MM.1S (cell line): Measurements from ENCODE around the gene SSX2IP.
"Not testable (repeated sequence)": the region's sequence is repeated elsewhere in the genome, so short reads cannot be mapped to it uniquely, and the experiment has no call there.

ENCODE experiments used
- DNase-seq: peaks from one replicate; pipeline ENCODE4 v3.0.0-alpha.2; 2015
- H2AFZ ChIP-seq: fragments of 300-600 bp; sonication (generic); 2 replicates; pipeline ENCODE4 v1.6.0; 2016; ENCODE audit warnings: antibody characterized with exemption, low read length
- H3F3A ChIP-seq: fragments of 300-600 bp; sonication (generic); 2 replicates; pipeline ENCODE4 v1.6.1; 2016; ENCODE audit warnings: mild to moderate bottlenecking, antibody characterized with exemption, low read length, moderate library complexity, mixed read lengths; ENCODE audit not compliant: insufficient read depth
- H3K27ac ChIP-seq: fragments of 300-600 bp; sonication (generic); 2 replicates; pipeline ENCODE4 v1.5.1; 2016; ENCODE audit warnings: mild to moderate bottlenecking, low read length
- H3K27me3 ChIP-seq: fragments of 300-600 bp; sonication (generic); replicated peaks from 2 replicates; pipeline ENCODE4 v1.6.0; 2016; ENCODE audit warnings: low read length; ENCODE audit not compliant: insufficient read depth
- H3K36me3 ChIP-seq: fragments of 300-600 bp; sonication (generic); replicated peaks from 2 replicates; pipeline ENCODE4 v1.6.1; 2016; ENCODE audit warnings: mild to moderate bottlenecking, low read length, mixed read lengths; ENCODE audit not compliant: insufficient read depth
- H3K4me1 ChIP-seq: fragments of 300-600 bp; sonication (generic); 2 replicates; pipeline ENCODE4 v1.6.1; 2016; ENCODE audit warnings: low read length, mixed read lengths
- H3K4me2 ChIP-seq: fragments of 300-600 bp; sonication (generic); 2 replicates; pipeline ENCODE4 v1.6.0; 2016; ENCODE audit warnings: low read depth, low read length
- H3K4me3 ChIP-seq: fragments of 300-600 bp; sonication (generic); 2 replicates; pipeline ENCODE4 v1.5.1; 2016; ENCODE audit warnings: low read length, mixed read lengths
- H3K79me2 ChIP-seq: fragments of 300-600 bp; sonication (generic); 2 replicates; pipeline ENCODE4 v1.6.1; 2016; ENCODE audit warnings: mixed run types, low read length, mixed read lengths
- H3K9ac ChIP-seq: fragments of 300-600 bp; sonication (generic); 2 replicates; pipeline ENCODE4 v1.6.1; 2016; ENCODE audit warnings: low read length, mixed read lengths
- H3K9me2 ChIP-seq: fragments of 300-600 bp; sonication (generic); replicated peaks from 2 replicates; pipeline ENCODE4 v1.6.1; 2016; ENCODE audit warnings: mild to moderate bottlenecking, low read length, mixed read lengths; ENCODE audit not compliant: insufficient read depth
- H3K9me3 ChIP-seq: fragments of 300-600 bp; sonication (generic); replicated peaks from 2 replicates; pipeline ENCODE4 v1.6.1; 2016; ENCODE audit warnings: mild to moderate bottlenecking, low read length, mixed read lengths; ENCODE audit not compliant: insufficient read depth
- H4K20me1 ChIP-seq: fragments of 300-600 bp; sonication (generic); 2 replicates; pipeline ENCODE4 v1.6.1; 2016; ENCODE audit warnings: mild to moderate bottlenecking, low read length, moderate library complexity, mixed read lengths; ENCODE audit not compliant: insufficient read depth
- CTCF ChIP-seq: fragments of 300-600 bp; sonication (generic); IDR thresholded peaks from 2 replicates; pipeline ENCODE4 v1.5.1; 2016; ENCODE audit warnings: antibody characterized with exemption, low read length, mixed read lengths
- EZH2 ChIP-seq: fragments of 300-600 bp; sonication (generic); optimal IDR thresholded peaks from 2 replicates; pipeline ENCODE3; 2017; ENCODE audit warnings: low read depth, mild to moderate bottlenecking, antibody characterized with exemption, low read length, mixed read lengths
- EZH2phosphoT487 ChIP-seq: fragments of 300-600 bp; sonication (generic); IDR thresholded peaks from 2 replicates; pipeline ENCODE4 v1.6.1; 2018; ENCODE audit warnings: antibody characterized with exemption, low read length

SSX2IP gene

GRCh38 chr1:84598418-84598817 lies 91.8 kb downstream of the SSX2IP start:
- Histone ChIP-seq H3K27ac (peak overlapping the region; percentile 59; the same call in 1 of the 2 replicates), H3K36me3 (no peaks in the 10 kb centered on the region), H4K20me1 (no peaks in the 10 kb centered on the region), H3K79me2 (no peaks in the 10 kb centered on the region), H3F3A (no peaks in the 10 kb centered on the region), H3K27me3 (no peaks in the 10 kb centered on the region), H2AFZ (no peak overlapping the region), H3K9ac (no peak overlapping the region), H3K4me3 (no peak overlapping the region), H3K4me1 (0 out of 2 replicates have a peak, but pooled peaks cover 9% of the 10 kb centered on the region), H3K9me2 (no peaks in the 10 kb centered on the region), H3K9me3 (no peaks in the 10 kb centered on the region), H3K4me2 (no peak overlapping the region)
- no peak for DNase-seq
- TF ChIP-seq CTCF, result no peak
- no peak for TF ChIP-seq EZH2
- no peak for TF ChIP-seq EZH2phosphoT487

- H3K79me2 ChIP-seq, result no peaks in the 10 kb centered on the region
- DNase-seq, result no peak
- H3K27me3 ChIP-seq, result no peaks in the 10 kb centered on the region
- H3F3A ChIP-seq, result no peaks in the 10 kb centered on the region
- no peaks in the 10 kb centered on the region for H3K36me3 ChIP-seq
- TF ChIP-seq EZH2 (no peak), EZH2phosphoT487 (no peak), CTCF (no peak)
- H3K9me2 ChIP-seq, result no peaks in the 10 kb centered on the region
- H2AFZ ChIP-seq, result no peak overlapping the region
- H3K4me1 ChIP-seq, result 0 out of 2 replicates have a peak, but pooled peaks cover 9% of the 10 kb centered on the region
- no peak overlapping the region for H3K9ac ChIP-seq
- H4K20me1 ChIP-seq, result no peaks in the 10 kb centered on the region
- no peak overlapping the region for H3K4me3 ChIP-seq
- no peak overlapping the region for H3K4me2 ChIP-seq
- H3K27ac ChIP-seq, result no peak overlapping the region
- no peaks in the 10 kb centered on the region for H3K9me3 ChIP-seq
Measured at GRCh38 chr1:84597011-84597410, 93.2 kb downstream of the SSX2IP start.

GRCh38 chr1:84594959-84595358 lies 95.3 kb downstream of the SSX2IP start:
- H4K20me1 ChIP-seq, H3K9me2 ChIP-seq, DNase-seq: not testable (repeated sequence)

More at GRCh38 chr1:84594959-84595358, 95.3 kb downstream of the SSX2IP start:
- not testable (repeated sequence) for H3F3A ChIP-seq, H3K4me1 ChIP-seq, H2AFZ ChIP-seq, H3K79me2 ChIP-seq, H3K9ac ChIP-seq, H3K4me2 ChIP-seq, H3K36me3 ChIP-seq, H3K4me3 ChIP-seq, H3K9me3 ChIP-seq, H3K27ac ChIP-seq, H3K27me3 ChIP-seq
